GM18907 (cell line): Measurements from ENCODE around the gene MAP1B.
A peak's percentile ranks its signal among the peaks of the same experiment; 100 is the strongest.

Experiments
- ATAC-seq: cut with Tn5 transposase; IDR thresholded peaks from one replicate; pipeline ENCODE4 v1.9.1; 2021; ENCODE audit warnings: mild to moderate bottlenecking, moderate library complexity; ENCODE audit not compliant: unreplicated experiment

The MAP1B gene

DNA sequence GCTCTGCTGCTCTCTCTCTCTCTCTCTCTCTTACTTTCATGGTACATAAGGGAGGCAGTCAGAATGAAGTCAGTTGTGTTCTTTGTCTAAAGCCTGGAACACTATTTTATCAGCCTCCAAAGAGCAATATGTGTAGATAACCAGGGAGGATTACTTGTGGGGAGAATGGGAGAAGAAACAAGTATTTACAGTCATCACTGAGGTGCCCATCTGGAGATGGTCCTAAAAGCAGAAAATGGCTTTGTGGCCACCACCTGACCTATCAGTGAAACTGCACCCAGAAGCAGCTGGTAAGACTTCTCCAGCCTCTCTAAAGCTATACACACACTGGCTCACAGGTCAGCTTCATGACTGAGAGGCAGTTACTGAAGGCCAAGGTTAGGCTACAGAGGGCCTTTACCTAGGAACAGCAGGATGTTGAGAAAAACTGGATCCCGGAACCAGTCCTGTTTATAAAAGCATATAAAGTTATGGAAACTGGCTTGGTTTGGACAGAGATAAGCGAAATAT, 137.6 kb downstream of the MAP1B start:
- peak; percentile 91 for ATAC-seq

DNA sequence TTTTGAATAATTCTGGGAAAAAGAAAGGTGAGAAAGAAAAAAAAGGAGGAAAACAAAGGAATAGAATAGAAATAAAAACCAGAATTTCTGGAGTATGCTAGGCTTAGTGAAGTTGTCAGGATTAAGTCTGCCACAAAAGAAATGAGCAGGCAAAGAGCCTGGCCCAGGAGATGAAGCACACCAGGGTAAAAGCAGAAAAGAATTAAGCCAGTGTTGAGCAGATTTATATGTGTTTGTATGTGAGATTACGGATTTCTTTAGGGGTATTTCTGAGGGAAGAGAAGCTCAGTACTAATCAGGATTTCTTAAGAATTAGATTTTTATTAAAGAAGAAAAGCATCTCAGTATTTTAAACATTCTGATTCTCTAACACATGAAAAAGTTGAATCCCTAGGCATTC, 138.3 kb downstream of the MAP1B start:
- ATAC-seq: no peak

DNA sequence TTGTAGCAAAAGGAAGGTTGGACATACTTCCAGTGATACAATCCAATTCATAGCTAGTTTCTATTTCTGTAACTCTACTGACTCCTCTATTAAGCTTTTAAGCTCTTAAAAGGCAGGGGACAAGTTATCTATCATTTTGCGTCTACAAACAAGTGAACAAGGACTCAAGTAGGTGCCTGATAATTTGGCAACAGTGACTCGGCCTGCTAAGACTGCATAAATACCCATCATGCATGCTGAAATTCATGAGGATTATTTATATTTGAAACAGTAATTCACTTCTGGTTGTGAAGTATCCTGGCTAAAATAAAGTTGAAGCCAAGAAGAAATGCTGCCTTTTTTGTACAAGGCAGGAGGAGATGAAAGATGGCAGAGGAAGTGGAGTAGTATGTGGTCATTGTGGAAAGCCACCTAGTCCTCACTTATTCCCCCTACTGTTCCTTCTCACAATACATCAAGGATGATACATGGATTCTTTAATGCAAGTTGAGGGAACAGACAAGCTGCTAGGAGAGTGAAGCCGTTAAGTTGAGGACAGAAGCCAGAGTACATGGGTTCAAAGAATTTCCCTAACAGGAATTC, 138.8 kb downstream of the MAP1B start:
- ATAC-seq: no peak

DNA sequence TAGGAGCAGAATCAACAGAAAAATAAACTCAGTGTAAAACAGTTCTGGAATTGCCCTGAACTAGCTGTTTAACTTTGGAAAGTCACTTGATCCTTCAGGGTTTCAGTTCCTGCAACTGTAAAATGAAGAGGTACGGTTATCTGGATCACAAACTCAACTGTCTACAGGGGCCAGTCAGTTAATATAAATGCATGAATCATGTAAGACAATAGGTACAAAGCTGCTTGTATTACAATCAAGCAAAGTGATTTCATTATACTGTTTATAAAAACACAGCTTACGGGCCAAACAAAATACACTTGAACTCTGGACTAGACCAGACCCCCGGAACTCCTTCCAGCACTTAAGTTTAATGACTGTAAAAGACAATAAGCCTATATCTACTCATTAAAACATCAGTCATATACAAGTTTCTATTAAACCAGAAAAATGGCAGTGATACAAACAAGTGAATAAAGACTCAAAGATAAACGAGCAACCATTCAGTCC, 139.7 kb downstream of the MAP1B start:
- no peak for ATAC-seq

DNA sequence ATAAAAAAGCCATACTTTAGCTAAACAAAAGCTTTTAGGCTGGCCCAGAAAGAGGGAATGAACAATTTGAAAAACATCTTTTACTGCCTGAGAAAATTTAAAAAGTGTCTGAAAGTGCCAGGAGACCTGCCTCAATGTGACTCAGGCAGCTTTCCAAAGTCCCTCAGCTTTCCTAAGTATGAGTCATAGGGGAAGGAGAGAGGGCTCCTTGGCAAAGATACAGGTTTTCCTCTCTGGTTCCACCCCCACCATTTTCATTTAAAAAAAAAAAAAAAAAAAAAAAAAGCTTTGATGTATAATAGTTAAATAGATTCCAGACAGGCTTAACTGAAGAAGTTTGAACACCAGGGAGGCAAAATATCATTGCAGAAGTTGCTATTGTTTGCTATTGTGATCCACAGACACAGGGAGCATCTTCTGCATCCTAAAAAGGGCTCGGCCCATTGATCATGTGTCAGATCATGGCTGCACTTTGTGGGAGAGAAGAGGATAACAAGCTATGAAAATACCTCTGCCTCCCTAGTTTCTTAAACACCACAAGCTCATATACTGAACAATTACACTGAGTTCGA, 141.2 kb downstream of the MAP1B start:
- ATAC-seq: no peak

DNA sequence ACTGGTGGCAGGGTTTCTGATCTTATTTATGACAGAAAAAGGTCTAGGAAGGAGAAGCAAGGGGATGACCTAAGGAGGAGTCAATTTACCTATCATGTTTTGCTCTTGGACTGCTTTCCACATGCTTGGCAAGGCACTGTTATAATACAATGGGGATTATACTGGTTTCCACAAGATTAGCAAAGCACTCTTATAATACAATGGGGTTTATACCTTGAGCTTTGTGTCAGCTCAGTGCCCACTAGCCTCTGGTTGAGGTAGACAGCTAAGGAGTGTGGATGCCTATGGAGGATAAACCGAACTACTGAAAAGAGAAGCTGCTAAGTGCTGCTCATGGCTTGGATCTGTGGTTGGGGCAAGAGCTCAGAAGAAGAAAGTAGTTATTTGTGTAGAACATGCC, 144.1 kb downstream of the MAP1B start:
- ATAC-seq: no peak

DNA sequence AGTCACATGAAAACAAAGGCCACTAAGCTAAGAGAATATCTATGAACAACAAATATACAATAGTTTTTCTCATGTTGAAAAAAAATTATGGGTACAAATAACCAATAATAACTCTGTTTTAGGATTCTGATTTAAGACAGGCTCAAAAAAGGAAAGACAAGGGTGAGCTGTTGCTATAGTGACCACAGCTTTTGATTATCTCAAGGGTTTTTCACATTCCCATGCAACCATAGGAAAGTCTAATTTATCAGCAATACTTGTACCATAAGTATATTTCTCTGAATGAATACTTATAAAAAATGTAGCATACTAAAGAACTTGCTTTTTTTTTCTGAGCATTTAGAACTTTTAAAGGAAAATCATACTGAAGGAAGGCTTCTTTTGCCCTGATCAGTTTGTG, 144.7 kb downstream of the MAP1B start:
- no peak for ATAC-seq

DNA sequence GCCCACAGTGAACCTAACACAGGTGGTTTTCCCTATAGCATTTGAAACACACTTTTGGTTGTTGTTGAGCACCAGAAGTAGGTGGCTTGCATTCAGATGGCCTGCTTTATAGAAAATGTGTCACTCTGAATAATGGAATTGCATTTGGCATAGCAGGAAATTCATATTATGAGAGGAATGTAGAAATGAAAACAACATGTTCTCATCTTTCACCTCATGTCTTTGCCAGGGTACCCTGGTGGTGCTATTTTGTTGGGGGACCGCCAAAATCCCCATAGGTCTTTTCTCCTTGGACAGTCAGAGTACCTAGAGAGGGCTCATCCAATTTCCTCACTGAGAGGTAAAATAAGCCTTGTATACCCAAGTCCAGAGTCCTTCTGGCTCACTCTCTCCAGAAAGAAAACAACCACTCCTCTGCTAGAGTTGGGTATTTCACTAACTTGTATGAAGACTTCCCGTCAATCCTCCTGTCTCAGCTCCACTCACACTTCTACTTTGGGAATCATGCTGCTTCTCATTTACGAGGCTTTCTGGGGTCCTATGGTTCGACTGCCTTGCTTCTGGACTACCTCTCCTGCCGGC, 145.4 kb downstream of the MAP1B start:
- no peak for ATAC-seq

DNA sequence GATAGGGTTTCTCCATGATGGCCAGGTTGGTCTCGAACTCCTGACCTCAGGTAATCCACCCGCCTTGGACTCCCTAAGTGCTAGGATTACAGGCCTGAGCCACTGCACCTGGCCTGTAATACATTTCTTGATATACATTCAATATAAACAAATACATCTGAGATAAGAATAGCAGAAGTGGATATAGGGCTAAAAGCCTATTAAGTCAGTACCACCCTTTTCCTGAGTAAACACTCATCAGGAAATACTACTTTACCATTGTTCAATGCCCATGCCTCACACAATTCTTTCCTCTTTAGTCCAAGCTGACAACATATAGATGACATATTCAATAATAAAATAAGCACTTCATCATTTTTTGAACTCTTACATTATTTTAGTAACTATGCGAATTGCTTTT, 148.0 kb downstream of the MAP1B start:
- ATAC-seq: no peak

DNA sequence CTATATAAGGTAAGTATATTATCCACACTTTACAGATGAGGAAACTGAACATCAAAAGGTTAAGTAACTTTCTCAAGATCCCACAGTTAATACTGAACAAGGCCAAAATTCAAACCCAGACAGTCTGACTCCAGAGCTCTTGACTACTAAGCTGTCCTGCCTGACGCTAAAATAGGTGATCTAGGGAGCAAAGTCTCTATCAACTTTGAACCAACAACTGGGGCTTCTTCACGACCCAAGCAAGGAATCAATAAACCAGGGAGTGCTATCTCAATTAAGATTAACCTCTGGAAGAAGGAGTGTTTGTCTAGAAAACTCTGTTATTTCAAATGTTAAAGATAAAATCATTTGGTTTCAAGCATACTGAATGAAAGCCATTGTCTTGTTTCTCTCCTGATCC, 148.4 kb downstream of the MAP1B start:
- ATAC-seq: no peak

DNA sequence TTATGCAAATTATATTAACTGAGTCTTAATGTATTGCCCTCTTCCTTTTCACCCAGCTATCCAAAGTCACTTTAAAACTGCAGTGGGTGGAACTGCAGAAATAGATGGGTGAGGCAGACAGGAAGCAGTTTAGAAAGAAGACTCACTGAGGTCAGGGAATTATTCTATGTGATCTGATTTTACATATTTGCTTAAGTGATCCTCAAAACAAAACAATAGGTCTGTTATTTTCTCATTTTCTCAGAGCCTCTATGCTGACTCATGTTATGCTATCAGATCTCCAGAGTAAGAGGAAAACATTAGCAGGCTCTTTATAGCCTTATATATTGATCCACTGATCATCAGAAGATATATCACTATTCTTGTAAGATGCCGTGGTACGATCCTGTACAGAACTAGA, 149.3 kb downstream of the MAP1B start:
- ATAC-seq: no peak
